ENCODE measurements around the gene HARS1.
"Not testable (repeated sequence)": the region's sequence is repeated elsewhere in the genome, so short reads cannot be mapped to it uniquely, and the experiment has no call there.

HARS1 gene

DNA sequence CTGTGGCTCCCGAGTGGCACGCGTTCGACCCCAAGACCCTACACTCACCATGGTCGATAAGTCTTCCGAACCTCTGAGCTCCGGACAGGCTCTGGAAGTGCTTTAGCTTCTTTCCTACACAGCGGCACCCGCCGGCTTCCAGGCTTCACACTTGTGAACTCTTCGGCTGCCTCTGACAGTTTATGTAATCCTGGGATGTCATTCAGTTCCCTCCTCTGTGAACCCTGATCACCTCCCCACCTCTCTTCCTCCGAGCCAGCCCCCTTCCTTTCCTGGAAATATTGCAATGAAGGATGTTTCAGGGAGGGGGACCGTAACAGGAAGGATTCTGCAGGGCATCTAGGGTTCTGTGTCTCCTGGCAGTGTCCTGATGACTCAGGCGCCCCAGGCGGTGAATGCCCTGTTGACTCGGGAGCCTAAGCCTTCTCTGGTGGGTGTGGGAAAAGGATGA lies 58.1 kb downstream of the HARS1 start, which contains the start of gene CD14:
Gene CD14 (minus strand): TSS at position 155 of the 451 bp plus-strand sequence. CDS start 104 bp downstream, at position 51.
- DNase-seq (ENCODE audit: low spot score): no peak

DNA sequence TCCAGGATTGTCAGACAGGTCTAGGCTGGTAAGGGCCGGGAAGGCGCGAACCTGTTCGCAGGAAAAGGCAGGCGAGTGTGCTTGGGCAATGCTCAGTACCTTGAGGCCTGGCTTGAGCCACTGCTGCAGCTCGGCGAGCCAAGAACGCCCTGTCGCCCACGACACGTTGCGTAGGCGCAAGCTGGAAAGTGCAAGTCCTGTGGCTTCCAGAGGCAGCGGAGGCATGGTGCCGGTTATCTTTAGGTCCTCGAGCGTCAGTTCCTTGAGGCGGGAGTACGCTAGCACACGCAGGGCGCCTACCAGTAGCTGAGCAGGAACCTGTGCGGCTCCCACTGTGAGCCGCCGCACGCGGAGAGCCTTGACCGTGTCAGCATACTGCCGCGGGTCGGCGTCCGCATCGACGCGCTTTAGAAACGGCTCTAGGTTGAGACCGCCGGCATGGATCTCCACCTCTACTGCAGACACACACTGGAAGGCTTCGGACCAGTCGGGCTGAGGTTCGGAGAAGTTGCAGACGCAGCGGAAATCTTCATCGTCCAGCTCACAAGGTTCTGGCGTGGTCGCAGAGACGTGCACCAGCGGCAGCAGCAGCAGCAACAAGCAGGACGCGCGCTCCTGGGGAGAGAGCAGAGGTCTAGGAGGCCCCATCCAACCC lies 58.7 kb downstream of the HARS1 start:
- DNase-seq (ENCODE audit: low spot score): no peak

DNA sequence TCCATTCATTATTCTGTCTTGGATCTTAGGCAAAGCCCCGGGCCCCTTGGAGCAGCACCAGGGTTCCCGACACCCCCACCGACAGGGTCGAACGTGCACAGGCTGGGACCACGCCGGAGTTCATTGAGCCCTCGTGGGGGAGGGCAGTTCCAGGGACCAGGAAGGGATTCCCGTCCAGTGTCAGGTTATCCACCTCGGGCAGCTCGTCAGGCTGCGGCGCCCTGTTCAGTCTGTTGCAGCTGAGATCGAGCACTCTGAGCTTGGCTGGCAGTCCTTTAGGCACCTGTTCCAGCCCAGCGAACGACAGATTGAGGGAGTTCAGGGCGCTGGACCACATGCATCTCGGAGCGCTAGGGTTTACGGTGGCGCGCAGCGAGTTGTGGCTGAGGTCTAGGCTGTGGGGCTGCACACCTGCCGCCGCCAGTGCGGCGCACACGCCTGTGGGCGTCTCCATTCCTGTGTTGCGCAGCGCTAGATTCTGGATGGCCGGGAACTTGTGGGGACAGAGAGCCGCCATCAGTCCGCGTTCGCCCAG lies 59.3 kb downstream of the HARS1 start:
- no peak for DNase-seq (ENCODE audit: low spot score)

DNA sequence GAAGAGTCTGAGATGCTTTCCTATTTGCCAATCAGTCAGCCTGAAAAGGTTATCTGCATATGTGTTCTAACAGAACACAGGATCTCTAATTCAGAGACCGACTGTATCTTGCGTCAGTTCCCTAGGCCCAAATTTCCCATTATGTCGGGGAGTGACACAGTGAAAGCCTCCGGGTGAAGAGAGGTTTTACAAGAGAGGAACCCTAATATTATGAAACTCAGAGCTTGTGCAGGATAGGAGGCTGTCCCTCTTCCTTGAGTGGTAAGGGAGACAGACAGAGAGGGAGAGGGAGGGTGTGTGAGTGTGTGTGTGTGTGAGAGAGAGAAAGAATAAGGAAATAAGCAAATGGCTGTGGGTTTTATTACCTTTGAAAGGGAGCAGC lies 60.1 kb downstream of the HARS1 start:
- no peak for DNase-seq (ENCODE audit: low spot score)

DNA sequence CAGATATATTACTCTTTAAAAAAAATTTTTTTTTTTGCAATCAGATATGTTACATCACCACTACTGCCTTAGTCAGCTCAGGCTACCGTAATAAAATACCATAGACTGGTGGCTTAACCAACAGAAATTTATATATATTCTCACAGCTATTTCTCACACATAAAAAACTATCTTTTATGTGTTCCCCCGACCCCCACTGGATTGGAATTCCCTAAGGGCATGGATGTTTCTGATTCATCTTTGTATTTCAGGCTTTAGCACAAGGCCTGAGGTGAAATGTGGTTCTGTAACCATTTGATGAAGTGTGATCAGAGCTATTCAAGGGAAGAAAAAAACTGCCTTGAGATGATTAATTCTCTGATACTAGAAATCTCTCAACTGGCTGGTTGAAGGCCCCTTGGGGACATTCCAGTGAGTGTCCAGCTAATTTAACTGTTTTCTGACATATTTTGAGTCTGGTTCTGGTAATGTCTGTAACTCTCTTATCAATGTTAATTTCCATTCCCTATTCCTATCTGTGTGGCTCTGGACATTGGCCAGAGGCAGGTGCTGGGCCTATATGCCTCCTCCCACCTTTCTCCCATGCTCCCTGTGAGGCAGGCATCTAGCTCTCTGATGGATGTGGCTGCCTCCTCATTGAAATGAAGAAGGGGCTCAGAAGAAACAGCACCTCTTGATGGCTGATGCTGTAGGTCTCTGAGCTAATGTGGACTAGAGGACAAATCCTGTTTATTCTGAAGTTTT lies 60.7 kb downstream of the HARS1 start:
- no peak for DNase-seq (ENCODE audit: low spot score)

DNA sequence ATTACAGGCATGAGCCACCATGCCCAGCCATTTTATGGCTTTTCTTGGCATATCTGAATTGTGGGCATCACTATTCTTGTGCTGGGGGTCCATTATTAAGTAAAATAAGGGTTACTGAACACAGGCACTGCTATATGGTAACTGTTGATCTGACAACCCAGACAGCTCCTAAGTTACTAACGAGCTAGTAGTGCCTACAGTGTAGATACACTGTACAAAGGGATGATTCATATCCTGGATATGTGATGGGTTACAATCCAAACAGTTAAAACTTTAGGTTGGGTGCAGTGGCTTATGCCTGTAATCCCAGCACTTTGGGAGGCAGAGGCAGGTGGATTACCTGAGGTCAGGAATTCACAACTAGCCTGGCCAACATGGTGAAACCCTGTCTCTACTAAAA lies 62.5 kb downstream of the HARS1 start:
- no peak for DNase-seq (ENCODE audit: low spot score)

DNA sequence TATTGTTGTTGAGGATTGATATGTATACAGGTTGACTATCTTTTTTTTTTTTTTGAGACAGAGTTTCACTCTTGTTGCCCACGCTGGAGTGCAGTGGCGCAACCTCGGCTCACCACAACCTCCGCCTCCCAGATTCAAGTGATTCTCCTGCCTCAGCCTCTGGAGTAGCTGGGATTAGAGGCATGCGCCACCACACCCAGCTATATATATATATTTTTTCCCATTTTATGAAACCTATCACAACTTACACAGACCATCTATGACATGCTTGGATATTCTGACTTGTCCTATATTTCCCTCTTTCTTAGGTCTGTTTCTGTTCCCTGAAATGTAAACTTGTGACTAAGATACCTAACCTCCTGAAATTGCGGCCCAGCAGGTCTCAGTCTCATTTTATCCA lies 63.2 kb downstream of the HARS1 start:
- no peak for DNase-seq (ENCODE audit: low spot score)

DNA sequence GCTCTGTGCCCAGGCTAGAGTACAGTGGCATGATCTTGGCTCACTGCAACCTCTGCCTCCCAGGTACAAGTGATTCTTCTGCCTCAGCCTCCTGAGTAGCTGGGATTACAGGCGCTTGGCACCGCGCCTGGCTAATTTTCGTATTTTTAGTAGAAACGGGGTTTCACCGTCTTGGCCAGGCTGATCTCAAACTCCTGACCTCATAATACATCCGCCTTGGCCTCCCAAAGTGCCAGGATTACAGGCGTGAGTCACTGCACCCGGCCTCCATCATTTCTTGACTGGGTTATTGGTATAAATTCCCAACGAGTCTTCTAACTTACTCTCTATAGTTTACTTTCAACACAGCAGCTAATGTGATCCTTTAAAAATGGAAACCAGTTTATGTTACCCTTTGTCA lies 66.3 kb downstream of the HARS1 start:
- DNase-seq (ENCODE audit: low spot score): not testable (repeated sequence)
